Fibroblast of pulmonary artery (primary cell): Measurements from ENCODE around the gene MED28.

Experiments used
- DNase-seq: peaks from one replicate; pipeline ENCODE4 v3.0.0-alpha.2; 2010; ENCODE audit warnings: low read depth
- H3K4me3 ChIP-seq: replicated peaks from 2 replicates; pipeline ENCODE4 v1.5.1; 2011; ENCODE audit warnings: low read depth, mild to moderate bottlenecking, control low read depth, low read length, moderate library complexity
- CTCF ChIP-seq: IDR thresholded peaks from 2 replicates; pipeline ENCODE4 v1.5.1; 2011; ENCODE audit warnings: mild to moderate bottlenecking, control low read depth, low read length, inconsistent platforms; ENCODE audit errors: missing control alignments

MED28 gene

GRCh38 chr4:17595471-17596005, 18.9 kb upstream of the MED28 start:
- no peak for DNase-seq
- no peak for TF ChIP-seq CTCF
- H3K4me3 ChIP-seq = no peak overlapping the region

- no peak overlapping the region for H3K4me3 ChIP-seq
- peak; percentile 21 for DNase-seq
- peak; percentile 35 for TF ChIP-seq CTCF
These were observed 16.9 kb upstream of the MED28 start for GRCh38 chr4:17597517-17597916.

- no peak for TF ChIP-seq CTCF
- H3K4me3 ChIP-seq = no peak overlapping the region
- no peak for DNase-seq
These were observed 14.6 kb upstream of the MED28 start for GRCh38 chr4:17599826-17600225.

GRCh38 chr4:17605236-17605635, 9.2 kb upstream of the MED28 start:
- no peak for TF ChIP-seq CTCF
- no peak overlapping the region for H3K4me3 ChIP-seq
- DNase-seq = no peak

GRCh38 chr4:17613761-17614415, 553 bp upstream of the MED28 start:
- DNase-seq = peak; percentile 71
- H3K4me3 ChIP-seq = peak overlapping the region; percentile 86
- no peak for TF ChIP-seq CTCF

- no peak overlapping the region for H3K4me3 ChIP-seq
- no peak for TF ChIP-seq CTCF
- no peak for DNase-seq
These were observed 1.8 kb downstream of the MED28 start for GRCh38 chr4:17616283-17616682.

GRCh38 chr4:17618926-17619325, 4.5 kb downstream of the MED28 start:
- DNase-seq = no peak
- no peak overlapping the region for H3K4me3 ChIP-seq
- no peak for TF ChIP-seq CTCF
